NT2/D1 (cell line): Measurements from ENCODE around the gene BRIP1.

Source experiments
- DNase-seq: peaks from one replicate; pipeline ENCODE4 v3.0.0-alpha.2; 2011; ENCODE audit warnings: low read depth, low spot score
- H3K27me3 ChIP-seq: 2 replicates; pipeline ENCODE4 v1.6.0; 2011; ENCODE audit warnings: mild to moderate bottlenecking; ENCODE audit not compliant: insufficient read length, insufficient read depth
- H3K36me3 ChIP-seq: 2 replicates; pipeline ENCODE4 v1.6.1; 2011; ENCODE audit warnings: mild to moderate bottlenecking, low read length, mixed read lengths; ENCODE audit not compliant: insufficient read depth, insufficient read length
- H3K4me1 ChIP-seq: 2 replicates; pipeline ENCODE4 v1.5.1; 2011; ENCODE audit not compliant: insufficient read depth, insufficient read length
- H3K4me3 ChIP-seq: 2 replicates; pipeline ENCODE4 v1.5.1; 2011; ENCODE audit warnings: low read depth; ENCODE audit not compliant: insufficient read length
- H3K9ac ChIP-seq: 2 replicates; pipeline ENCODE4 v1.6.0; 2011; ENCODE audit warnings: low read depth; ENCODE audit not compliant: insufficient read length
- H3K9me3 ChIP-seq: 2 replicates; pipeline ENCODE4 v1.5.1; 2011; ENCODE audit warnings: mild to moderate bottlenecking, low read length; ENCODE audit not compliant: insufficient read depth
- SUZ12 ChIP-seq: IDR thresholded peaks from 2 replicates; pipeline ENCODE4 v1.6.1; 2011; ENCODE audit not compliant: insufficient read length, insufficient read depth; ENCODE audit errors: extremely low read depth
- YY1 ChIP-seq: IDR thresholded peaks from 2 replicates; pipeline ENCODE4 v1.6.1; 2011; ENCODE audit not compliant: insufficient read length, insufficient read depth
- ZNF274 ChIP-seq: IDR thresholded peaks from 2 replicates; pipeline ENCODE4 v1.6.1; 2011; ENCODE audit warnings: mild to moderate bottlenecking, low read depth, low read length

Gene BRIP1

GRCh38 chr17:61645920-61646319 is 217.4 kb downstream of the BRIP1 start:
- no peak for DNase-seq
- H3K36me3 ChIP-seq: no peaks in the 10 kb centered on the region

DNA sequence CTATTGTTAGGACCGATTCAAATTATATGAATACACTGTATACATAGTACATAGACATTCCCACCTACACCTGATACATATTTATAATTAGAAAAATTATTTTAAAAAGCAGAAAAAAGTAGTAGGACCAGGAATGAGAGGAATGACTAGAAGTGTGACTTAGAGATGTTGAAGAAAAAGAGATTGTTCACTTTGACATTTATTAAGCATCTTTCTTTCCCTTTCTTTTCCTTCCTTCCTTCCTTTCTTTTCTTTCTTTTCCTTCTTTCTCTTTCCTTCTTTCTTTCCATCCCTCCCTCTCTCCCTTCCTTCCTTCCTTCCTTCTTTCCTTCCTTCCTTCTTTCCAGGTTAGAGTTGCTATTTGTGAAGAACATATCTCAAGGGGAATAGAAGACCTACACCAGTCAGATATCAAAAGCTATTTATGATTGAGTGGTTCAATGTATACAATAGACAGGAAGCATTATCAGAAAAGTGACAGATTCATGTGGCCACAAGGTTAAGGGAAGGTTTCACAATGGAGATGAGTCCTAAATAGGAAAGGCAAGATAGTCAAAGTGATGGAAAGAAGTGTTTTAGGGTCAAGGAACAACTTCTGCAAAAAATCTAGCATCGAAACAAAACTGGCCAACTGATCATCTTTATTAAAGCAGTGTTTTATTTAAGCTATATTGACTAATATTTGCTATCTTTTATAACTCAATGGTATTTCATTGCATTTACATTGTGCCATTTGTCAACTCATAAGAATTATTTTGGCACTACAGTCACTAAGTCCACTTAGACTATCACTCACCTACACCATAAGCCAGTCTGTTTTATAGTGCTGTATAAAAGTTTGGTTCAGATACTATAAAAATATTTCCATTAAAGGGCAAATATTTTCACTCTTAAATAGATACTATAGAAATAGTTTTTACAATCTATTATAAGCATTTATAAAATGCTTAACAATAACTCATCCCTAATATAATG is 218.2 kb downstream of the BRIP1 start:
- H3K36me3 ChIP-seq: no peaks in the 10 kb centered on the region
- no peak for TF ChIP-seq SUZ12
- no peak for TF ChIP-seq ZNF274
- no peak for TF ChIP-seq YY1
- no peak overlapping the region for H3K9ac ChIP-seq
- no peak overlapping the region for H3K4me3 ChIP-seq
- no peak for DNase-seq
- no peaks in the 10 kb centered on the region for H3K27me3 ChIP-seq
- peaks cover 9% of the 10 kb centered on the region; the same call in 1 of the 2 replicates for H3K9me3 ChIP-seq
- no peaks in the 10 kb centered on the region for H3K4me1 ChIP-seq

More at GRCh38 chr17:61645920-61646319, 217.4 kb downstream of the BRIP1 start:
- no peak for TF ChIP-seq SUZ12
- no peak for TF ChIP-seq YY1
- TF ChIP-seq ZNF274: no peak
- H3K4me3 ChIP-seq: no peak overlapping the region
- peaks cover 15% of the 10 kb centered on the region for H3K9me3 ChIP-seq
- H3K4me1 ChIP-seq: no peaks in the 10 kb centered on the region
- no peaks in the 10 kb centered on the region for H3K27me3 ChIP-seq
- H3K9ac ChIP-seq: no peak overlapping the region

DNA sequence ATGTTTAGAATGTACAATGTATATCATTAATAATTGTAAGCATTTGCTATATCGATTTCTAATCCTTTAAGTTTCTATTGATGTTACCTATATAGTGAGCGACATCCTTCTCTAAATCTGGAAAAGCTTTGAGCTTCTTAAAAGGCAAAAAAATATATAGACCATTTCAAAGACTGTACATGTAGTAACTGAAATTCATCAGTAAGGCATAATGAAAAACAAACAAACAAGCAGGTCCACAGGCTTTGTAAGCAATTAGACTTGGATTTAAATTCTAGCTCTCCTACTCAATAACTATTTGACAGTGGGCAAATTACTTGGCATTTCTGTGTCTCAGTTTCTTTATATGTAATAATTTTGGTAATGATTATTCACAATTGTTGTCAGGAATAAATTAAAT is 220.6 kb downstream of the BRIP1 start:
- Histone ChIP-seq H3K9ac (no peak overlapping the region), H3K9me3 (no peaks in the 10 kb centered on the region), H3K4me3 (no peak overlapping the region), H3K27me3 (no peaks in the 10 kb centered on the region), H3K4me1 (no peaks in the 10 kb centered on the region), H3K36me3 (no peaks in the 10 kb centered on the region)
- no peak for DNase-seq
- TF ChIP-seq ZNF274: no peak
- TF ChIP-seq SUZ12: no peak
- TF ChIP-seq YY1: no peak

- Histone ChIP-seq H3K9ac (no peak overlapping the region), H3K4me1 (no peaks in the 10 kb centered on the region), H3K4me3 (no peak overlapping the region), H3K9me3 (no peaks in the 10 kb centered on the region), H3K36me3 (no peaks in the 10 kb centered on the region), H3K27me3 (no peaks in the 10 kb centered on the region)
- no peak for DNase-seq
- TF ChIP-seq ZNF274: no peak
- no peak for TF ChIP-seq SUZ12
- no peak for TF ChIP-seq YY1
These were observed 221.6 kb downstream of the BRIP1 start for GRCh38 chr17:61641715-61642114.

DNA sequence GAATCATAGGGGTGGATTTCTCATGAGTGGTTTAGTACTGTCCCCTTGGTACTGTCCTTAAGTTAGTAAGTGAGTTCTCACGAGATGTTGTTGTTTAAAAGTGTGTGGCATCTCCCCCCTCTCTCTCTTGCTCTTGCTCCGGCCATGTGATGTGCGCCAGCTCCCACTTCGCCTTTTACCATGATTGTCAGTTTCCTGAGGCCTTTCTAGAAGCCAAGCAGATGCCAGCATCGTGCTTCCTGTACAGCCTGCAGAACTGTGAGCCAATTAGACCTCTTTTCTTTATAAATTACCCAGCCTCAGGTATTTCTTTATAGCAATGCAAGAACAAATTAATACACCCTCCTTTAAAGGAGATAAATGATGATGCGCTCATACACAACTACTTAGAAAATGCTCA is 222.2 kb downstream of the BRIP1 start:
- H3K9ac ChIP-seq: no peak overlapping the region
- no peaks in the 10 kb centered on the region for H3K27me3 ChIP-seq
- TF ChIP-seq YY1 (no peak), ZNF274 (no peak)
- H3K4me1 ChIP-seq: no peaks in the 10 kb centered on the region
- H3K4me3 ChIP-seq: no peak overlapping the region
- H3K36me3 ChIP-seq: no peaks in the 10 kb centered on the region
- no peak for DNase-seq
- no peaks in the 10 kb centered on the region for H3K9me3 ChIP-seq

DNA sequence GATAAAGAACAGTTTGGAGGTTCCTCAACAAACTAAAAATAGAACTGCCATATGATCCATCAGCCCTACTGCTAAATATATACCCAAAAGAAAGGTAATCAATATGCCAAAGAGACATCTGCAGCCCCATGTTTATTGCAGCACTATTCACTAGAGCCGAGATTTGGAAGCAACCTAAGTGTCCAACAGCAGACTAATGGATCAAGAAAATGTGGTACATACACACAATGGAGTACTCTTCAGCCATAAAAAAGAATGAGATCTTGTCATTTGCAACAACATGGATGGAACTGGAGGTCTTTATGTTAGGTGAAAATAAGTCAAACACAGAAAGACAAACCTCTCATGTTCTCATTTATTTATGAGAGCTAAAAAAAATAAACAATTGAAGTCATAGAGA is 223.5 kb downstream of the BRIP1 start:
- TF ChIP-seq SUZ12 (no peak), YY1 (no peak), ZNF274 (no peak)
- no peak overlapping the region for H3K4me3 ChIP-seq
- DNase-seq: no peak
- no peaks in the 10 kb centered on the region for H3K4me1 ChIP-seq
- no peaks in the 10 kb centered on the region for H3K9me3 ChIP-seq
- no peaks in the 10 kb centered on the region for H3K36me3 ChIP-seq
- no peaks in the 10 kb centered on the region for H3K27me3 ChIP-seq
- no peak overlapping the region for H3K9ac ChIP-seq

GRCh38 chr17:61638087-61638486 is 225.2 kb downstream of the BRIP1 start:
- no peak overlapping the region for H3K9ac ChIP-seq
- no peaks in the 10 kb centered on the region for H3K9me3 ChIP-seq
- TF ChIP-seq SUZ12: no peak
- TF ChIP-seq ZNF274: no peak
- TF ChIP-seq YY1: no peak
- H3K4me1 ChIP-seq: no peaks in the 10 kb centered on the region
- H3K36me3 ChIP-seq: no peaks in the 10 kb centered on the region
- no peak for DNase-seq
- H3K27me3 ChIP-seq: no peaks in the 10 kb centered on the region
- H3K4me3 ChIP-seq: no peak overlapping the region
